Glutamatergic neuron (in vitro differentiated cells): ENCODE data around the gene DOCK3. TPM values are rescaled to one million over a fixed set of nuclear protein-coding genes. Genes with fewer than 3 reads are reported as not detected.
"Not testable (repeated sequence)": the region's sequence is repeated elsewhere in the genome, so short reads cannot be mapped to it uniquely, and the experiment has no call there.

Experiments
- DNase-seq: peaks from one replicate; pipeline ENCODE4 v3.0.0; 2022
- H3K27ac Mint-ChIP-seq: one replicate; pipeline ENCODE4 v1.8.0; 2020; ENCODE audit warnings: mild to moderate bottlenecking, mixed read lengths, inconsistent platforms; ENCODE audit not compliant: unreplicated experiment
- H3K27me3 Mint-ChIP-seq: one replicate; pipeline ENCODE4 v1.8.0; 2020; ENCODE audit warnings: mild to moderate bottlenecking, moderate library complexity, mixed read lengths, inconsistent platforms; ENCODE audit not compliant: unreplicated experiment
- H3K36me3 Mint-ChIP-seq: one replicate; pipeline ENCODE4 v1.8.0; 2020; ENCODE audit warnings: mild to moderate bottlenecking, mixed read lengths, inconsistent platforms; ENCODE audit not compliant: unreplicated experiment
- H3K4me1 Mint-ChIP-seq: one replicate; pipeline ENCODE4 v1.8.0; 2020; ENCODE audit warnings: mild to moderate bottlenecking, low read depth, mixed read lengths, inconsistent platforms; ENCODE audit not compliant: unreplicated experiment
- H3K4me3 Mint-ChIP-seq: one replicate; pipeline ENCODE4 v1.8.0; 2020; ENCODE audit warnings: mild to moderate bottlenecking, mixed read lengths, inconsistent platforms; ENCODE audit not compliant: unreplicated experiment
- H3K9me3 Mint-ChIP-seq: one replicate; pipeline ENCODE4 v1.8.0; 2020; ENCODE audit warnings: mild to moderate bottlenecking, moderate library complexity, mixed read lengths, inconsistent platforms; ENCODE audit not compliant: unreplicated experiment
- CTCF ChIP-seq: fragments of 200-600 bp; sonication (generic); IDR thresholded peaks from one replicate; pipeline ENCODE4 v1.5.0; 2021; ENCODE audit not compliant: partially characterized antibody, unreplicated experiment
- total RNA-seq: library from RNA; stranded (reverse); fragmentation: NEBNext Ultra II Directional; extraction: Animal tissue kit (Norgen Biotek cat#: 25700); gene quantifications from one replicate; pipeline ENCODE4 v1.2.1, GENCODE V29; 2021; ENCODE audit not compliant: unreplicated experiment

Gene DOCK3
- total RNA-seq, 1 donor from 2014 or later: 13.4 TPM

- Mint-ChIP-seq H3K4me1 (no peaks in the 10 kb centered on the region), H3K4me3 (no peak overlapping the region), H3K9me3 (peaks cover 2% of the 10 kb centered on the region), H3K36me3 (peaks cover 6% of the 10 kb centered on the region), H3K27me3 (no peaks in the 10 kb centered on the region), H3K27ac (no peak overlapping the region)
- DNase-seq: no peak
- no peak for TF ChIP-seq CTCF
Measured at GRCh38 chr3:50883755-50884154, 209.0 kb downstream of the DOCK3 start.

GRCh38 chr3:50885070-50885850 lies 210.5 kb downstream of the DOCK3 start:
- Mint-ChIP-seq H3K4me1 (no peaks in the 10 kb centered on the region), H3K27ac (no peak overlapping the region), H3K36me3 (peaks cover 3% of the 10 kb centered on the region), H3K9me3 (peaks cover under 1% of the 10 kb centered on the region), H3K4me3 (no peak overlapping the region), H3K27me3 (no peaks in the 10 kb centered on the region)
- peak; percentile 21 for TF ChIP-seq CTCF
- DNase-seq: no peak

- Mint-ChIP-seq H3K27me3 (no peaks in the 10 kb centered on the region), H3K9me3 (peaks cover 1% of the 10 kb centered on the region), H3K27ac (no peak overlapping the region), H3K36me3 (peaks cover 17% of the 10 kb centered on the region), H3K4me1 (no peaks in the 10 kb centered on the region), H3K4me3 (no peak overlapping the region)
- no peak for DNase-seq
- no peak for TF ChIP-seq CTCF
Measured at GRCh38 chr3:50890688-50891344, 216.1 kb downstream of the DOCK3 start.

GRCh38 chr3:50901097-50901496 lies 226.4 kb downstream of the DOCK3 start:
- not testable (repeated sequence) for H3K4me3 Mint-ChIP-seq, H3K9me3 Mint-ChIP-seq, DNase-seq, H3K4me1 Mint-ChIP-seq, H3K27ac Mint-ChIP-seq, H3K27me3 Mint-ChIP-seq, H3K36me3 Mint-ChIP-seq

- no peak for DNase-seq
- H3K36me3 Mint-ChIP-seq: no peaks in the 10 kb centered on the region
- H3K4me3 Mint-ChIP-seq: no peak overlapping the region
- no peak for TF ChIP-seq CTCF
- H3K9me3 Mint-ChIP-seq: no peaks in the 10 kb centered on the region
- no peaks in the 10 kb centered on the region for H3K4me1 Mint-ChIP-seq
- no peak overlapping the region for H3K27ac Mint-ChIP-seq
- H3K27me3 Mint-ChIP-seq: peaks cover 2% of the 10 kb centered on the region
Measured at GRCh38 chr3:50912746-50913145, 238.0 kb downstream of the DOCK3 start.
